Neural progenitor cell (in vitro differentiated cells): ENCODE results near the gene ALK. TPM values are rescaled to one million over a fixed set of nuclear protein-coding genes. Genes with fewer than 3 reads are reported as not detected.

ENCODE experiments used
- DNase-seq: peaks from one replicate; pipeline ENCODE4 v3.0.0-alpha.2; 2016; ENCODE audit warnings: low spot score
- H2AFZ ChIP-seq: fragments of 200-600 bp; sonication (generic); replicated peaks from 2 replicates; pipeline ENCODE4 v1.6.1; 2016; ENCODE audit warnings: antibody characterized with exemption
- H3F3A ChIP-seq: fragments of 200-600 bp; sonication (generic); 2 replicates; pipeline ENCODE4 v1.6.1; 2016; ENCODE audit warnings: antibody characterized with exemption, low read depth
- H3K27ac ChIP-seq: fragments of 200-600 bp; sonication (generic); 2 replicates; pipeline ENCODE4 v1.5.1; 2016; ENCODE audit warnings: mild to moderate bottlenecking
- H3K27me3 ChIP-seq: fragments of 200-600 bp; sonication (generic); 2 replicates; pipeline ENCODE4 v1.6.1; 2016; ENCODE audit warnings: mild to moderate bottlenecking, moderate library complexity
- H3K36me3 ChIP-seq: fragments of 200-600 bp; sonication (generic); 2 replicates; pipeline ENCODE4 v1.5.1; 2016
- H3K4me1 ChIP-seq: fragments of 200-600 bp; sonication (generic); 2 replicates; pipeline ENCODE4 v1.6.1; 2016; ENCODE audit warnings: mixed run types
- H3K4me2 ChIP-seq: fragments of 200-600 bp; sonication (generic); 2 replicates; pipeline ENCODE4 v1.6.1; 2016
- H3K4me3 ChIP-seq: fragments of 200-600 bp; sonication (generic); 2 replicates; pipeline ENCODE4 v1.5.1; 2016
- H3K79me2 ChIP-seq: fragments of 200-600 bp; sonication (generic); 2 replicates; pipeline ENCODE4 v1.6.1; 2016; ENCODE audit warnings: low read depth
- H3K9ac ChIP-seq: fragments of 200-600 bp; sonication (generic); 2 replicates; pipeline ENCODE4 v1.6.1; 2016
- H3K9me3 ChIP-seq: fragments of 200-600 bp; sonication (generic); 2 replicates; pipeline ENCODE4 v1.5.1; 2016; ENCODE audit warnings: low read depth
- H4K20me1 ChIP-seq: fragments of 200-600 bp; sonication (generic); 2 replicates; pipeline ENCODE4 v1.6.1; 2016; ENCODE audit warnings: low read depth
- H3K27ac Mint-ChIP-seq: 3 replicates; pipeline ENCODE4 v1.8.0; 2021; ENCODE audit warnings: mixed read lengths
- H3K27me3 Mint-ChIP-seq: 2 replicates; pipeline ENCODE4 v1.8.0; 2022; ENCODE audit warnings: low read depth, mild to moderate bottlenecking, inconsistent platforms, moderate library complexity, mixed read lengths; ENCODE audit not compliant: insufficient read depth
- H3K36me3 Mint-ChIP-seq: 3 replicates; pipeline ENCODE4 v1.8.0; 2021; ENCODE audit warnings: mixed read lengths
- H3K4me1 Mint-ChIP-seq: 3 replicates; pipeline ENCODE4 v1.8.0; 2021; ENCODE audit warnings: mixed read lengths
- H3K4me3 Mint-ChIP-seq: 3 replicates; pipeline ENCODE4 v1.8.0; 2021; ENCODE audit warnings: mild to moderate bottlenecking, moderate library complexity, mixed read lengths
- H3K9me3 Mint-ChIP-seq: 3 replicates; pipeline ENCODE4 v1.8.0; 2020; ENCODE audit warnings: mixed read lengths
- CTCF ChIP-seq: fragments of 200-600 bp; sonication (generic); IDR thresholded peaks from 2 replicates; pipeline ENCODE4 v1.5.1; 2017; ENCODE audit warnings: antibody characterized with exemption, mild to moderate bottlenecking
- EZH2 ChIP-seq: fragments of 200-600 bp; sonication (generic); IDR thresholded peaks from 2 replicates; pipeline ENCODE4 v1.6.1; 2017; ENCODE audit warnings: antibody characterized with exemption, mild to moderate bottlenecking, moderate library complexity
- EZH2phosphoT487 ChIP-seq: fragments of 200-600 bp; sonication (generic); IDR thresholded peaks from 2 replicates; pipeline ENCODE4 v1.6.1; 2017; ENCODE audit warnings: antibody characterized with exemption
- total RNA-seq: library from RNA; depleted of rRNA; stranded (reverse); fragments of >200 nt; gene quantifications from 2 replicates; pipeline ENCODE4 v1.2.3, GENCODE V29; 2015; ENCODE audit warnings: low replicate concordance

ALK gene
- total RNA-seq, 1 donor from 2014 or later = not detected

- H3K36me3 ChIP-seq = no peaks in the 10 kb centered on the region
- no peaks in the 10 kb centered on the region for H3F3A ChIP-seq
- no peak overlapping the region for H3K9ac ChIP-seq
- Mint-ChIP-seq H3K4me3 (no peak overlapping the region), H3K9me3 (no peaks in the 10 kb centered on the region), H3K27ac (no peak overlapping the region), H3K36me3 (no peaks in the 10 kb centered on the region), H3K4me1 (no peaks in the 10 kb centered on the region), H3K27me3 (peaks cover 5% of the 10 kb centered on the region)
- H3K4me2 ChIP-seq = no peak overlapping the region
- H3K27me3 ChIP-seq = no peaks in the 10 kb centered on the region
- H3K79me2 ChIP-seq = no peaks in the 10 kb centered on the region
- H3K4me3 ChIP-seq = no peak overlapping the region
- no peak overlapping the region for H3K27ac ChIP-seq
- no peaks in the 10 kb centered on the region for H3K4me1 ChIP-seq
- TF ChIP-seq EZH2 = no peak
- DNase-seq = no peak
- H4K20me1 ChIP-seq = no peaks in the 10 kb centered on the region
- H2AFZ ChIP-seq = no peak overlapping the region
- no peaks in the 10 kb centered on the region for H3K9me3 ChIP-seq
These were observed 41.5 kb upstream of the ALK start for GRCh38 chr2:29962922-29963321.

GRCh38 chr2:29954316-29954715 lies 32.9 kb upstream of the ALK start:
- Histone ChIP-seq H4K20me1 (no peaks in the 10 kb centered on the region), H2AFZ (no peak overlapping the region), H3K27ac (no peak overlapping the region), H3F3A (no peaks in the 10 kb centered on the region), H3K4me1 (peaks cover 9% of the 10 kb centered on the region), H3K9ac (no peak overlapping the region), H3K9me3 (no peaks in the 10 kb centered on the region), H3K4me3 (no peak overlapping the region), H3K27me3 (no peaks in the 10 kb centered on the region), H3K36me3 (no peaks in the 10 kb centered on the region), H3K79me2 (no peaks in the 10 kb centered on the region), H3K4me2 (no peak overlapping the region)
- no peak for TF ChIP-seq CTCF
- no peak for TF ChIP-seq EZH2
- TF ChIP-seq EZH2phosphoT487 = no peak
- Mint-ChIP-seq H3K9me3 (no peaks in the 10 kb centered on the region), H3K4me3 (no peak overlapping the region), H3K27me3 (peaks cover 4% of the 10 kb centered on the region), H3K4me1 (peaks cover 2% of the 10 kb centered on the region), H3K27ac (no peak overlapping the region), H3K36me3 (no peaks in the 10 kb centered on the region)
- DNase-seq = no peak

- Histone ChIP-seq H3K4me1 (peaks cover 9% of the 10 kb centered on the region), H3F3A (no peaks in the 10 kb centered on the region), H3K9me3 (no peaks in the 10 kb centered on the region), H3K27ac (no peak overlapping the region), H3K79me2 (no peaks in the 10 kb centered on the region), H3K27me3 (no peaks in the 10 kb centered on the region), H3K4me2 (no peak overlapping the region), H3K36me3 (no peaks in the 10 kb centered on the region), H4K20me1 (no peaks in the 10 kb centered on the region), H3K4me3 (no peak overlapping the region), H2AFZ (no peak overlapping the region), H3K9ac (no peak overlapping the region)
- H3K9me3 Mint-ChIP-seq = no peaks in the 10 kb centered on the region
- H3K36me3 Mint-ChIP-seq = no peaks in the 10 kb centered on the region
- H3K4me3 Mint-ChIP-seq = no peak overlapping the region
- no peak for TF ChIP-seq EZH2
- TF ChIP-seq EZH2phosphoT487 = no peak
- TF ChIP-seq CTCF = no peak
- DNase-seq = no peak
- peaks cover 2% of the 10 kb centered on the region for H3K4me1 Mint-ChIP-seq
- H3K27ac Mint-ChIP-seq = no peak overlapping the region
- peaks cover 4% of the 10 kb centered on the region for H3K27me3 Mint-ChIP-seq
These were observed 31.6 kb upstream of the ALK start for GRCh38 chr2:29952973-29953372.

GRCh38 chr2:29951576-29951975 lies 30.2 kb upstream of the ALK start:
- Mint-ChIP-seq H3K4me3 (no peak overlapping the region), H3K27me3 (no peaks in the 10 kb centered on the region), H3K4me1 (peaks cover 2% of the 10 kb centered on the region), H3K9me3 (no peaks in the 10 kb centered on the region), H3K27ac (no peak overlapping the region), H3K36me3 (no peaks in the 10 kb centered on the region)
- Histone ChIP-seq H3K36me3 (no peaks in the 10 kb centered on the region), H3K9me3 (no peaks in the 10 kb centered on the region), H3K79me2 (no peaks in the 10 kb centered on the region), H3K4me2 (peak overlapping the region; percentile 16), H3K4me1 (peaks cover 9% of the 10 kb centered on the region), H3K9ac (no peak overlapping the region), H3F3A (no peaks in the 10 kb centered on the region), H3K27ac (no peak overlapping the region), H3K27me3 (no peaks in the 10 kb centered on the region), H3K4me3 (no peak overlapping the region), H2AFZ (no peak overlapping the region), H4K20me1 (no peaks in the 10 kb centered on the region)
- peak; percentile 15 for DNase-seq
- TF ChIP-seq EZH2 (no peak), EZH2phosphoT487 (no peak), CTCF (no peak)
